A673 (cell line): ENCODE results near the gene ENTREP1.

ENCODE experiments used
- EZH2 ChIP-seq: fragments of 200-600 bp; sonication (generic); IDR thresholded peaks from 2 replicates; pipeline ENCODE4 v1.6.1; 2017; ENCODE audit warnings: borderline replicate concordance, low read depth, mild to moderate bottlenecking, mixed read lengths, antibody characterized with exemption, low read length; ENCODE audit not compliant: poor library complexity, severe bottlenecking
- TF ChIP-seq, protein P1 (sequence below): fragments of 300-800, 200-600 bp; sonication (generic); conservative IDR thresholded peaks from 2 replicates; pipeline ENCODE4 v1.5.1; 2017; ENCODE audit warnings: low read depth, mild to moderate bottlenecking, antibody characterized with exemption, low read length, moderate library complexity, mixed read lengths

DNA sequence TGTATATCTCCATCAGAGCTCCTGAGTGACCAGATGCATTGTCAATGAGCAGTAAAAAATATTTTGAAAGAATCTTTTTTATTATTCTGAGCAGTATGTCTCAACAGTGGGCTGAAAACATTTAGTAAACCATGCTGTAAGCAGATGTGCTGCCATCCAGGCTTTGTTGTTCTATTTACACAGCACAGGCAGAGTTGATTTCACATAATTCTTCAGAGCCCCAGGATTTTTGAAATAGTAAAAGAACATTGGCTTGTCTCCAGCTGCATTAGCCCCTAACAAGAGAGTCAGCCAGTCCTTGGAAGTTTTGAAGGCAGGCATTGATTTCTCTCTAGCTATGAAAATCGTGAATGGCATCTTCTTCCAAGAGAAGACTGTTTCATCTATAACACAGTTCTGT lies 25.2 kb upstream of the ENTREP1 start:
- TF ChIP-seq, protein P1, sequence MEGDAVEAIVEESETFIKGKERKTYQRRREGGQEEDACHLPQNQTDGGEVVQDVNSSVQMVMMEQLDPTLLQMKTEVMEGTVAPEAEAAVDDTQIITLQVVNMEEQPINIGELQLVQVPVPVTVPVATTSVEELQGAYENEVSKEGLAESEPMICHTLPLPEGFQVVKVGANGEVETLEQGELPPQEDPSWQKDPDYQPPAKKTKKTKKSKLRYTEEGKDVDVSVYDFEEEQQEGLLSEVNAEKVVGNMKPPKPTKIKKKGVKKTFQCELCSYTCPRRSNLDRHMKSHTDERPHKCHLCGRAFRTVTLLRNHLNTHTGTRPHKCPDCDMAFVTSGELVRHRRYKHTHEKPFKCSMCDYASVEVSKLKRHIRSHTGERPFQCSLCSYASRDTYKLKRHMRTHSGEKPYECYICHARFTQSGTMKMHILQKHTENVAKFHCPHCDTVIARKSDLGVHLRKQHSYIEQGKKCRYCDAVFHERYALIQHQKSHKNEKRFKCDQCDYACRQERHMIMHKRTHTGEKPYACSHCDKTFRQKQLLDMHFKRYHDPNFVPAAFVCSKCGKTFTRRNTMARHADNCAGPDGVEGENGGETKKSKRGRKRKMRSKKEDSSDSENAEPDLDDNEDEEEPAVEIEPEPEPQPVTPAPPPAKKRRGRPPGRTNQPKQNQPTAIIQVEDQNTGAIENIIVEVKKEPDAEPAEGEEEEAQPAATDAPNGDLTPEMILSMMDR = no peak
- no peak for TF ChIP-seq EZH2
